HFFc6 (cell line): Measurements from ENCODE around the gene AKR7A3. TPM values are rescaled to one million over a fixed set of nuclear protein-coding genes. Genes with fewer than 3 reads are reported as not detected.
"Not testable (repeated sequence)": the region's sequence is repeated elsewhere in the genome, so short reads cannot be mapped to it uniquely, and the experiment has no call there.

ENCODE experiments used
- DNase-seq: peaks from one replicate; pipeline ENCODE4 v3.0.0-alpha.2; 2018
- H3K27ac Mint-ChIP-seq: 2 replicates; pipeline ENCODE4 v1.8.0; 2020; ENCODE audit warnings: mild to moderate bottlenecking, mixed read lengths
- H3K27me3 Mint-ChIP-seq: 2 replicates; pipeline ENCODE4 v1.8.0; 2021; ENCODE audit warnings: mild to moderate bottlenecking, moderate library complexity, mixed read lengths; ENCODE audit not compliant: insufficient read depth
- H3K36me3 Mint-ChIP-seq: 2 replicates; pipeline ENCODE4 v1.8.0; 2021; ENCODE audit warnings: low read depth, mixed read lengths
- H3K4me1 Mint-ChIP-seq: 2 replicates; pipeline ENCODE4 v1.8.0; 2020; ENCODE audit warnings: low read depth, mixed read lengths
- H3K4me3 Mint-ChIP-seq: 2 replicates; pipeline ENCODE4 v1.8.0; 2020; ENCODE audit warnings: mild to moderate bottlenecking, moderate library complexity, mixed read lengths
- H3K9me3 Mint-ChIP-seq: 2 replicates; pipeline ENCODE4 v1.8.0; 2020; ENCODE audit warnings: mild to moderate bottlenecking, mixed read lengths
- CTCF ChIP-seq: fragments of 200-600 bp; sonication (generic); IDR thresholded peaks from 2 replicates; pipeline ENCODE4 v1.5.0; 2021; ENCODE audit warnings: antibody characterized with exemption, mild to moderate bottlenecking
- total RNA-seq, 6 experiments: library from RNA; stranded (reverse); fragmentation: NEBNext Ultra II Directional; extraction: Animal tissue kit (Norgen Biotek cat#: 25700); gene quantifications; 2 replicates in 1 of 6; 3 replicates in 5 of 6; pipeline ENCODE4 v1.2.3, GENCODE V29; 2021

AKR7A3 gene
- total RNA-seq, 6 experiments from 2014 or later: 0.12 to 0.46 (median 0.27) TPM; not detected in 1

- H3K36me3 Mint-ChIP-seq: peaks cover 9% of the 10 kb centered on the region; the same call in 1 of the 2 replicates
- peaks cover 5% of the 10 kb centered on the region; the same call in 1 of the 2 replicates for H3K4me1 Mint-ChIP-seq
- no peaks in the 10 kb centered on the region; the same call in 1 of the 2 replicates for H3K27me3 Mint-ChIP-seq
- no peak overlapping the region for H3K4me3 Mint-ChIP-seq
- no peaks in the 10 kb centered on the region; the same call in 1 of the 2 replicates for H3K9me3 Mint-ChIP-seq
- DNase-seq: no peak
- no peak for TF ChIP-seq CTCF
- H3K27ac Mint-ChIP-seq: no peak overlapping the region
Measured at GRCh38 chr1:19284881-19285280, 3.7 kb downstream of the AKR7A3 start.

- no peak overlapping the region for H3K4me3 Mint-ChIP-seq
- H3K9me3 Mint-ChIP-seq: no peaks in the 10 kb centered on the region; the same call in 1 of the 2 replicates
- no peak overlapping the region for H3K27ac Mint-ChIP-seq
- H3K4me1 Mint-ChIP-seq: 0 out of 2 replicates have a peak, but pooled peaks cover under 1% of the 10 kb centered on the region
- peaks cover 9% of the 10 kb centered on the region; the same call in 1 of the 2 replicates for H3K36me3 Mint-ChIP-seq
- DNase-seq: no peak
- no peaks in the 10 kb centered on the region; the same call in 1 of the 2 replicates for H3K27me3 Mint-ChIP-seq
- TF ChIP-seq CTCF: no peak
Measured at GRCh38 chr1:19283891-19284290, 4.7 kb downstream of the AKR7A3 start.

- Mint-ChIP-seq H3K36me3 (peaks cover 9% of the 10 kb centered on the region), H3K9me3 (peaks cover 12% of the 10 kb centered on the region), H3K4me3 (no peak overlapping the region), H3K4me1 (peaks cover 2% of the 10 kb centered on the region; the same call in 1 of the 2 replicates), H3K27ac (no peak overlapping the region), H3K27me3 (peaks cover 8% of the 10 kb centered on the region; the same call in 1 of the 2 replicates)
- no peak for DNase-seq
- no peak for TF ChIP-seq CTCF
Measured at GRCh38 chr1:19274636-19275035, 13.9 kb downstream of the AKR7A3 start.

GRCh38 chr1:19273844-19274531 lies 14.6 kb downstream of the AKR7A3 start:
- not testable (repeated sequence) for H3K4me3 Mint-ChIP-seq, H3K27ac Mint-ChIP-seq
- H3K9me3 Mint-ChIP-seq: peaks cover 12% of the 10 kb centered on the region

GRCh38 chr1:19273106-19273843 lies 15.3 kb downstream of the AKR7A3 start:
- peaks cover 8% of the 10 kb centered on the region; the same call in 1 of the 2 replicates for H3K27me3 Mint-ChIP-seq
- no peak for TF ChIP-seq CTCF
- H3K4me1 Mint-ChIP-seq: peaks cover 7% of the 10 kb centered on the region; the same call in 1 of the 2 replicates
- no peak overlapping the region for H3K27ac Mint-ChIP-seq
- peaks cover 9% of the 10 kb centered on the region for H3K36me3 Mint-ChIP-seq
- DNase-seq: no peak
- peaks cover 12% of the 10 kb centered on the region for H3K9me3 Mint-ChIP-seq
- H3K4me3 Mint-ChIP-seq: no peak overlapping the region

More at GRCh38 chr1:19273844-19274531, 14.6 kb downstream of the AKR7A3 start:
- H3K4me1 Mint-ChIP-seq, DNase-seq, H3K36me3 Mint-ChIP-seq, H3K27me3 Mint-ChIP-seq: not testable (repeated sequence)
